HG03139 (cell line): ENCODE data around the gene TM4SF4.
A peak's percentile ranks its signal among the peaks of the same experiment; 100 is the strongest.

Source experiments
- ATAC-seq: cut with Tn5 transposase; IDR thresholded peaks from one replicate; pipeline ENCODE4 v1.9.1; 2021; ENCODE audit not compliant: unreplicated experiment

TM4SF4 gene

DNA sequence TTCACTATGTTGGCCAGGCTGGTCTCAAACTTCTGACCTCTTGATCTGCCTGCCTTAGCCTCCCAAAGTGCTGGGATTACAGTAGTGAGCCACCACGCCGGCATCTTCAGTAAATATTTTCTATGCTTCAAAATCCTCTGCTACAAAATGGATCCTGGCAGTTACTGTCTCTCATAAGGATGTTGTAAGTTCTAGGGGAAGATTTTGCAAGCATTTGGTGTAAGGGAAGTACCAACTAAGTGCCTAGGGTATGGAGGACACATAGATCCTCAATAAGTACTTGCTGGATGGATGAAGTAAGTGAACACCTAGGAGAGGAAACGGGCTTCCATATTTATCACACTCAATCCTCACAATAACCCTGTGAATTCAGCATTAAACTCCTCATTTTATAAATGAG is 6.6 kb downstream of the TM4SF4 start:
- ATAC-seq, result no peak

DNA sequence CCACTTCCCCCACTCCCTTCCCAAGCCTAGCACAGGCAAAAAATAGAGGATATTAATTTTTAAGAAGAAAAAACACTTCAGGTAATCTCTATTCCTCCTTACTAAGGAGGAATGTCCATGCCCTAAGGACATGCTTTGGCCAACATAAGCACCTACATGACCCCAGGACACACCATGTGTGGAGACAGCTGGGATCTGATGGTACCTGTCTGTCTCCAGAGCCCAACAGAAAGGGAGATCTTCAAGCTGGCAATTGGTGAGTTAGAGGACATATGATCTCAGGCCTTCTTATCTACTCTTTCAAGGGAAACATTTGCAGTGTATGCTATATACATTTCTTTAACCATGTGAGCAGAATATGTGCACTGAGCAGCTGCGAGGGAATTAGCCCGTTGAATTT is 7.0 kb downstream of the TM4SF4 start:
- ATAC-seq, result no peak

DNA sequence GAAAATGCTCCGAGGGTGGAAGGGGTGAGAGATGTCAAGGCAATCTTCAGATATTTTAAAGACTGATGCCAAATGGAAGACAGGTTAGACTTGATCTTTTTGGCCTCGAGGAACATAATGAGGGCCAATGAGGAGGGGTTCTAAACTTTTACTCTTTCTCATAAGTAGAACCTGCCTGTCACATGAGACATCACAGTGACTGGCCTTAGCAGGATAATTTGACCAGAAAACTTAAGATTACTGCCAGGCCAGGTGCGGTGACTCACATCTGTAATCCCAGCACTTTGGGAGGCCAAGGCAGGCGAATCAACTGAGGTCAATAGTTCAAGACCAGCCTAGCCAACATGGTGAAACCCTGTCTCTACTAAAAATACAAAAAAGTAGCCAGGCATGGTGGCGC is 12.2 kb downstream of the TM4SF4 start:
- ATAC-seq, result no peak

DNA sequence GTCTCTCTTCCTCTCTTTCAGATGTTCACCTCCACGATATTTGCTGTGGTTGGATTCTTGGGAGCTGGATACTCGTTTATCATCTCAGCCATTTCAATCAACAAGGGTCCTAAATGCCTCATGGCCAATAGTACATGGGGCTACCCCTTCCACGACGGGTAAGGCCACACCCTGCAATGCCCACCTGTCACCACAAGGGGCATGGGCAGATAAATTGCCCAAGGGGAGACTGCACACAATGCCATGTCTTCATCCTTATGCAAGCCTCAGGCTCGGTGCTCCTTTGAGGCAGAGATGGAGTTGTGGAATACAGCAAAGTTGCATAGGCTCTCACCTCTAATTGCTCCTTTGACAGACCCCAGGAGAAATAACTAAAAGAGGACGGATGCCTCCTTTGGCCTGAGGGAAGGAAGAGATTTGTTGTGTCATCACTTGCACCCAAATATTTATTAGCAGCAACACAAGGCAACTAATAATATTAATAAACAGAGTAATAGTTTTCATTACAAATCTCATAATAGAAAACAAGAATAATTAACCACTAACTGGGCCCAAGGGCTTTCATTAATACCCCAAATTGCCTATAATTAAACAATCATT is 13.2 kb downstream of the TM4SF4 start:
- peak; percentile 62 for ATAC-seq

DNA sequence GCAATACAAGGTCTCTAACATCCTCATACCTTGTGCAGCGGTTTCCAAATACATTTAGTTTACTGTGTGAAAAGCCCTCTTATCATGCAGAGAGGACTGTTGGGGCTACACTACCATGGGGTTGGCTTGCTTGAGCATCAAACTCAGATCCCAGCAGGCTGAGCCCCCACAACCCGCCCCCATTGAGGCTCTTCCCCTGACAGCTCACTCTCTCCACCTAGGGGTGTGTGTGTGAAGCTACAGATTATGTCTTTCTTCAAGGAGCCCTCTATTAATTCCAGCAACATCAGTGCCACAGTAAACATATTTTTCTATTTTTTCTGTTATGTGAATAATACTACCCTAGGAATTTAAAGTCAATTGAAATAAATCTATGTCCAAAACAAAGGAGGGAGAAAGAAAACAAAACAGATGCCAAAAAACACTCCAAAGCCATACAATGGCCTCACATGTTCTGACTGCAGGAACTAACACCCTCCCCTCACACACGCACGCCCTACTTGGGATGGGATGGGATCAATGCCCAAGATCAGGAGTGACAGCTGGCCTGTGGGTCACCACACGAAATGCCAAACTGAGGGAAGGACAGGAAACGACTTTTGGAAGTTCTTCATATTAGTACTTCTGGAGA is 14.7 kb downstream of the TM4SF4 start:
- ATAC-seq, result no peak

DNA sequence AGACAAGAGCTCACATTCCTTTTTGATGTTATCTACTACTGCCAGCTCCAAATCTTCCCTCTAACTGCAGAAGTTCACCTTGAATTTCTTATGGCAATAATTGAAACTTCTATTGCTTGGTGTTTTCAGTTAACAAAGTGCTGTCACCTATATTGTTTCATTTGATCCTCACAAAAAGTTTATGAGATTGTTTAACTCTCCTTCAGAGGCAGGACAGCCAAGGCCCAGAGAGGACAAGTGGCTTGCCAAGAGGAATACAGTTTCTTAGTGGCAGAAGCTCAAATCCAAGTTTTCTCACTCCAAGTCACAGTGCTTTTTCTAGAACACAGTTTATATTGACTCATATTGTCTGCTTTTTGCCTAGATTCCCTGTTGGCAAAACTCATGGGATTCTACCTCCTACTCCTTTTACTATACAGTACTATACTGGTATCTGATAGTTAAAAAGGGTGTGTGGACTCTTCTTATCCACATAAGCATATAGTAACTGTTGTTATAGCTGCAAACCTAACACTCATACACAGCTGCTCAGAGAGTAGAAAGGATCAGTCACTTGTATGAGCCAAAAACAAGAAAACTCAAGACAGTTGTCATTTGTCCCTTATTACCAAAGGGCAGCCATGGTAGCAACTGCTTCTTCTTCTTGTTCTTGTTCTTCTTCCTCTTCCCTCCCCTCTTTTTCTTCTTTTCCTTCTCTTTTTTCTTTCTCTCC is 15.9 kb downstream of the TM4SF4 start:
- no peak for ATAC-seq

DNA sequence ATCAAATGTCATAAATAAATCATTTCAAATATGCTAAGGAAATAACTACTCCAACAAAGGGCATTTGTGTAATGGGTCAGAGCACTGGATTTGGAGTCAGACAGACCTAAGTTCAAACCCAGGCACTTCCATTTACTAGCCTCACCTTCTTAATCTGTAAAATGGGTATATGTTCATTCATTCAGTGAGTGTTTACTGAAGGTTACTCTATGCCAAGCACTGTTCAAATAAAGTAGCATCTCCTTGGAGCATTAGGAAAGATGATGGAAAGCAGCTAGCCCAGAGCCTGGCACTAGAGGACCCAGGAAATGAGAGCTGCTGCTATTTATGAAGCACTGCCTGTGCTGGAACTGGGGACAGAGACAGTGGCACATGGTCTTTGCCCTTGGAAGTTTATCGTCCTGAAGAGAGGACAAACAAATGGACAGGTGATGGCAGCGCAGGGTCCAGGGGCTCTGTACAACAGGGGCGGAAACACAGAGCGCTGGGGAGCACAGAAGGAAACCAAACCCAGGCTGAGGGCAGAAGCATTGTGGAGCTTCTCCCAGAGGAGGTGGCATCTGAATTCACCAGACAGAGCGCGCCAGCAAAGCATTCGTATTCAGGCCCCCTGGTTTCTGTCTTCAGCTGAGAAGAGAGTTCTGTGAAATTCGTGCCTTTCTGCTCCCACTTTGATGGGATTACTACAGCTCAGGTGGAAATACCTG is 19.0 kb downstream of the TM4SF4 start:
- ATAC-seq, result no peak

DNA sequence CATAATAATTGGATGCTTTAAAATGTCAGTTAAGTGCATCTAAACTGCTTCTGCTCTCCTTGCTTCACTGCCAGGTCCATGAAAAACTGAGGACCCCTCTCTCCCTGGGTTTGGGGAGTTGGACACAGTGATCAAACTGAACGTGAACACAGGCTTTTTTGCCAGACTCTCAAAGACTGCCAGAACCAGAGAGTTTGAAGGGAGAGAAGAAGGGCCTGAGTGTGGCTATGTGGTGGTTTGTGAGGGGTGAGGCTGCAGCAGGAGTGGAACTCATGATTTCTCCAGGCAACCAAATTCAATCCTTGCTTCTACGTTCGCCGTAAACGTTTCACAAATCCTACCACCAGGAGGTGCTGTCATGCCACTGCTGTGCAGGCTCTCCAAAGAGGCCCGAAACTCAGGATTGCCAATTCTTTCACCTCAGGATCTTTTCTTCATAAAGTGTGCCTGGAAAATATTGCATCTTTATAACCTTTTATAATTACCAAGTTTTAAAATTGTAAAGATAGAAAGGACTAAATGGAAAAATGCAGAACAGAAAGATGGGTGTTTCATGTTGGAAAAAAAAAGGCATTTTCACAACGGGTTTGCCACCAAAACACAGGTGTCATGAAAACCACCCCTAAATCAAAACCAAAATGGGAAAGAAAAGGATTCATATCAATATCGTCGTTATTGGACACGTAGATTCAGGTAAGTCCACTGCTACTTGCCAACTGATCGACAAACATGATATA is 19.7 kb downstream of the TM4SF4 start:
- ATAC-seq, result no peak

DNA sequence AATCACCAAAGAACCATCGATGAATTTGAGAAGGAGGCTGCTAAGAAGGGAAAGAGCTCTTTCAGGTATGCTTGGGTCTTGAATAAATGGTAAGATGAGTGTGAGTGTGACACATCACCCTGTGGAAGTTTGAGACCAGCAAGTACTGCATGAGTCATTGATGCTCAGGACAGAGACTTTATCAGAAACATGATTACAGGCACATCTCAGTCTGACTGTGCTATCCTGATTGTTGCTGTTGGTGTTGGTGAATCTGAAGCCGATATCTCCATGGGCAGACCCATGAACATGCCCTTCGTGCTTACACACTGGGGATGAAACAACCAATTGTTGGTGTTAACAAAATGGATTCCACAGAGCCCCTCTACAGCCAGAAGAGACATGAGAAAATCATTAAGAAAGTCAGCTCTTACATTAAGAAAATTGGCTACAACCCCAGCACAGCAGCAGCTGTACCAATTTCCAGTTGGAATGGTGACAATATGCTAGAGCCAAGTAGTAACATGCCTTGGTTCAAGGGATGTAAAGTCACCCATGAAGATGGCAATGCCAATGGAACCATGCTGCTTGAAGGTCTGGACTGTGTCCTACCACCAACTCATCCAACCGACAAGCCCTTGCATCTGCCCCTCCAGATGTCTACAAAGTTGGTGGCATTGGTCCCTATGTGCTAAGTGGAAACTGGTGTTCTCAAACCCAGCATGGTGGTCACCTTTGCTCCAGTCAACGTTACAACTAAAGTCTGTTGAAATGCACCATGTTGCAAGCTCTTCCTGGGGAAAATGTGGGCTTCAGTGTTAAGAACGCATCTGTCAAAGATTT is 20.5 kb downstream of the TM4SF4 start:
- ATAC-seq, result no peak

DNA sequence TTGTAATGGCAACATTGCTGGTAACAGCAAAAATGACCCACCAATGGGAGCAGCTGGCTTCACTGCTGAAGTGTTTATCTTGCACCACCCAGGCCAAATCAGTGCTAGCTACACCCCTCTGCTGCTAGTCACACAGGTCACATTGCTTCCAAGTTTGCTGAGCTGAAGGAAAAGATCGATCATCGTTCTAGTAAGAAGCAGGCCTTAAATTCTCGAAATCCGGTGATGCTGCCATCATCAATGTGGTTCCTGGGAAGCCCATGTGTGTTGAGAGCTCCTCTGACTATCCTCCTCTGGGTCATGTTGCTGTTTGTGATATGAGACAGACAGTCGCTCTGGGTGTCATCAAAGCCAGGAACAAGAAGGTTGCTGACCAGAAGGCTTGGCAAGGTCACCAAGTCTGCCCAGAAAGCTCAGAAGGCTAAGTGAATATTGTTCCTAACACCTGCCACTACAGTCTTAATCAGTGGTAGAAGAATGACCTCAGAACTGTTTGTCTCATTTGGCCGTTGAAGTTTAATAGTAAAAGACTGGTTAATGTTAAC is 21.2 kb downstream of the TM4SF4 start:
- no peak for ATAC-seq

DNA sequence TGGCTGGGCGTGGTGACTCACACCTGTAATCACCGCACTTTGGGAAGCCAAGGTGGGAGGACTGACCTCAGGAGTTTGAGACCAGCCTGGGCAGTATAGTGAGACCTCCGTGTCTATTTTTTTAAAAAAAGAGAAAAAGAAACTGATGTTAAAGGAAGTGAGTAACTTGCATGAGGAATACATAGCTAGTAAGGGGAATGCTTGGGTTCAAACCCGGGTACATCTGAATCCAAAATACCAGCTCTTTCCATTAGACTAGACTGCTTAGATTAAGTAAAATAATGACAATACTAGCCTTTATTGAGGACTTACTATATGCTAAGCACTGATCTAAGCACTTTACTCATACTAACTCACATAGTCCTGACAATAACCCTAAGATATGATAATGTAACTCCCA is 22.4 kb downstream of the TM4SF4 start:
- no peak for ATAC-seq

DNA sequence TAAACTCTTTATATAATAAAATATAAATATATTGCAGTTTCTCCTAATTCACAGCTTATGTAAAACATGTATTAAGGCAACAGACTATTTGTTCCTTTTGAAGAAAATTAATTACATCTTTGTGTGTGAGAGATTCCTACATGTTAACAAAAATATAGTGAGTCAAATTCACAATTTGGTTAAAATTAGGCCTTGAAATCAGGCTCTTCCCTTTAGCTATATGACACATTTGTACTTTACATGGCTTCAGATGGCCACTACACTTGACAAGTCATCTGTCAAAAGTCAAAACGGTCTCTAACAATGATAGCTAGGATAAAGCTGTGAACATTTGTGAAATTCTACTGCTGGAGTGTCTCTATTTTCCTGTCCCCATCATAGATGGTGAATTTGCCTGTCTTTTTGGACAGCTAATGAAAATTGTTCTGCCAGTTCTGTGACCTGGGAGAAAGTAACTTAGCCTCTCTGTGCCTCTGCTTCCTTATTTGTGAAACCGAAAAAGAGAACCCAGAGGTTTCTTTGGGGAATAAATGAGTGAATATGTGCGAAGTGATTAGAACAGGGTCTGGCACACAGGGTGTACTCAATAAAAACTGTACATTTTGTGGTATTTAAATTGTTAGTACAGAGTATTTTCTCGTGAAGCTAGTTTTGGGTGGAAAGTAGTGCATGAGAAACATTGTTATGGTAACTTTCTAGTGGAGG is 23.6 kb downstream of the TM4SF4 start:
- ATAC-seq, result no peak

DNA sequence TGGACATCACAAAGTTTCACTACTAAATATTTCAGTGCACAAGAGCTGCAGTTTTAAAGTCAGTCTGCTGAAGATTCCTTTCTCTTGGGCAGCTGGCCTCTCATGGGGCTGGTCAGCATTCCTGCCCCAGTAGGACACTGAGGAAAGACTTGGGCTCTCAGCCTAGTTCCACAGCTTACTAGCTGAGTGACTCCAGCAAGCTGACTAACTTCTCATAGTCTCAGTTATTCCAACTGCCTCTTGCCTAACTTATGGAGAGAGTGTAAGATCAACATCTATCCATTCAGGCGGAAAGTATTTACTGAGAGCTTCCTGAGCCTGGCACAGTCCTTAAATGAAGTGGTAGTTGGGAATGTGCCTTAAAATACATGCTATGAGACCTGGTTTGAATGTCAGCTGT is 27.0 kb downstream of the TM4SF4 start:
- ATAC-seq, result no peak

DNA sequence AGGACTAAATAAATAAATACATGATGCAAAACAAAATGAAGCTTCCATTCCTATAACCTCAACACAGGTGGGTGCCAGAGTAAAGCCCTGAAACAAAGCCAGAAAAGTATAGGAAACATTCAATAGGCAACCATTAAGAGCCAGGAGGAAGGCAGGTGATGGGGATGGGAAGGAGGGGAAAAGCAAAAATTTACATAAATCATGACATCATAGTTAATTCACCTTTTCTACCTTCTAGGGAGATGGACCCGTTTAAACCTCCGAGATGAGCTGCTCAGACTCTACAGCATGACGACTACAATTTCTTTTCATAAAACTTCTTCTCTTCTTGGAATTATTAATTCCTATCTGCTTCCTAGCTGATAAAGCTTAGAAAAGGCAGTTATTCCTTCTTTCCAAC is 27.9 kb downstream of the TM4SF4 start:
- ATAC-seq, result no peak

DNA sequence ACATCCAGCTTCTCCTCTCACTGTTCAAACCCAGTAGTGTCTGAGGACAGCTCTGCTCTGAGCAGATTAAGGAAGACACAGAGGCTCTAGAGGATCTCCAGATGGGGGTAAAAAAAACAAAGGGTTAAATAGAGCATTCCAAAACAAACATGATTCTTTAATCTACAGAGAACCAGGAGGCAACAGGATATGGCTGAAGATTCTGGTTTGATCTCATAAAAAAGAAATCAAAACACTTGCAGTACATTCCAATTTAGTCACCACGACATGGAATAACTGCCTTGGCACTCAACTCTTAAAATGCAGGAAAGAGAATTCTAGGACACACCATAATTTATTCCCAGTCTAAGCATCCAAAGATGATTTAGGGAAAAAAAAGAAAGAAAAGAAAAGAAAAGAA is 32.0 kb downstream of the TM4SF4 start:
- ATAC-seq, result no peak

DNA sequence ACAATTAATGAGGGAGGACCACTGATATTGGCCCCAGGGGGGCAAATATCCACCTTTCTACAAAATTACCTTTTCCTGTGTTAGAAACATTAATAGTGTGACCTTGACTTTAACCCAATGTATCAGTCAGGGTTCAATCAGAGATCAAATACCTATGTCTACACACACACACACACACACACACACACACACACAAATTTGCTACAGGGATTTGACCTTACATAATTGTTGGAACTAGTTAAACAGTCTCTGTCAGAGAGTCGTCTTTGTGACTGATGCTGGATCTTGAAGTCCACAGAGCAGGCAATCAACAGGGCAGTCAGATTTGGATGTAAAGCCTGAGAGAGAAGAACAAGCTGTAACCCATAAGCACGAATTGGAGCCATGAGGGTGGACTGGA is 32.5 kb downstream of the TM4SF4 start:
- no peak for ATAC-seq

DNA sequence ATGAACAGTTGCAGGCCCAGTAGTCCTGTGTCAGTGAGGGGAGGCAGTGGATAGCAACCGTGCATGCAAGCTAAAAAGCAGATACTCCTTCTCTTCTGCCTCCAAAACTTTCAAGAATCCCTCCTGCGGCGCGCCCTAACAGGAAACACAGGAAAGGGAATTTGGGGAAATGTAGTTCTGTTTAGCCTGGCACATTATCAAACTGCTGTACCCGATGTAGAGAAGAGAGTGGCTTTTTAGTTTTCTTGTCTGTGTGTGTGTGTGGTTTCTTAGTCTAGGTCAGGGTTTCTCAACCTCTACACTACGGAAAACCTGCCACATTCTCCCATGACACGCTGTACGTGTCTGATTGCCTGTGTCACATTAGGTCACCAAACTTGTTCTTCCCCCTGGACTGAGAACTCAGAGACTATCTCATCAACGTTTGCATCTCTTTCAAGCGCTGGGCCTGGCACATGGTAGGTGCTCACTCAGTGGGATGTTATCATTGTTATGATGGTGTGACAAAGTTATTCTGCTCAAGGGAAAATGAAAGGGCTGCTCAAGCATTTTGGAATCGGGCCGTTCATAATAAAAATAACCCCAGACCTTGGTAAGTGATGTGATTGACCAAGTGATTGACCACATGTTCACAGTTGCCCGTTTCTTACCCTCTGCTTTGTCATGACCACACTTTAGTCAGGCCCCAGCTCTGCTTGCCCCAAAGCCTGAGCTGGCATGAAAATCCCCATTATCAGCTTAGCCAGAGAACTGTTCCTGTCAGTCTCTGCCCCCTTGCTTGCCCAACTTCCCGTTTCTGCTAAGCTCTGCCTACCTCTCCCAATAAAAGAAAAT is 33.2 kb downstream of the TM4SF4 start:
- ATAC-seq, result no peak

DNA sequence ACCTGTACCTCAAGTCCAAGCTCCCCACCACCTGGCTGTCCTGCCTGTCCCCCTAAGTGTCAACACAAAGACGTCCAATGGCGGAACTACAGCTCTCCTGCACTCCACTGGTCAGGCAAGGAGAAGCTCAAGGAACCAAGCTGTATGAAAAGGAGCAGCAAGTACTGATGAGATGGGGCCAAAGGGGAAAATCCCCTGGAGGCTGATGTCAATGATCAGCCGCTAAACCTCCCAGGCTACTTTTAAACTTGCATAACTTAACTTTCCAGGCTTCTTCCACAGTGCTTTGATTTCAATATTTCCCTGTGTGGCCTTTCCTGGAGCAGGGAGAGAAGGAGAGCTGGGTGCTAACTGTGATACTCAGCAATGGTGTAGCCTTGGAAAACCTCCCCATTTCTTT is 35.0 kb downstream of the TM4SF4 start:
- ATAC-seq, result no peak

DNA sequence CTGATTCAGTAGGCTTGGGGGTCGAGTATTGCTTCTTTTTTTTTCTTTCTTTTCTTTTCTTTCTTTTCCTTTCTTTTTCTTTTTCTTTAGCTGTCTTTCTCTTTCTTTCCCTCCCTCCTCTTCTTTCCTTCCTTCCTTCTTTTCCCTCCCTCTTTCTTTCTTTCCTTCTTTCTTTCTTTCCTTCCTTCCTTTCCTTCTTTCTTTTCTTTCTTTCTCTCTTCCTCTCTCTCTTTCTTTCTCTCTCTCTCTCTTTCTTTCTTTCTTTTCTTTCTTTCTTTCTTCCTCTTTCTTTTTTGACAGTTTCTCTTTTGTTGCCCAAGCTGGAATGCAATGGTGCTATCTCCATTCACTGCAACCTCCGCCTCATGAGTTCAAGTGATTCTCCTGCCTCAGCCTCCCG is 36.0 kb downstream of the TM4SF4 start:
- no peak for ATAC-seq
